ENCODE results near the gene GATA2.

GATA2 gene

DNA sequence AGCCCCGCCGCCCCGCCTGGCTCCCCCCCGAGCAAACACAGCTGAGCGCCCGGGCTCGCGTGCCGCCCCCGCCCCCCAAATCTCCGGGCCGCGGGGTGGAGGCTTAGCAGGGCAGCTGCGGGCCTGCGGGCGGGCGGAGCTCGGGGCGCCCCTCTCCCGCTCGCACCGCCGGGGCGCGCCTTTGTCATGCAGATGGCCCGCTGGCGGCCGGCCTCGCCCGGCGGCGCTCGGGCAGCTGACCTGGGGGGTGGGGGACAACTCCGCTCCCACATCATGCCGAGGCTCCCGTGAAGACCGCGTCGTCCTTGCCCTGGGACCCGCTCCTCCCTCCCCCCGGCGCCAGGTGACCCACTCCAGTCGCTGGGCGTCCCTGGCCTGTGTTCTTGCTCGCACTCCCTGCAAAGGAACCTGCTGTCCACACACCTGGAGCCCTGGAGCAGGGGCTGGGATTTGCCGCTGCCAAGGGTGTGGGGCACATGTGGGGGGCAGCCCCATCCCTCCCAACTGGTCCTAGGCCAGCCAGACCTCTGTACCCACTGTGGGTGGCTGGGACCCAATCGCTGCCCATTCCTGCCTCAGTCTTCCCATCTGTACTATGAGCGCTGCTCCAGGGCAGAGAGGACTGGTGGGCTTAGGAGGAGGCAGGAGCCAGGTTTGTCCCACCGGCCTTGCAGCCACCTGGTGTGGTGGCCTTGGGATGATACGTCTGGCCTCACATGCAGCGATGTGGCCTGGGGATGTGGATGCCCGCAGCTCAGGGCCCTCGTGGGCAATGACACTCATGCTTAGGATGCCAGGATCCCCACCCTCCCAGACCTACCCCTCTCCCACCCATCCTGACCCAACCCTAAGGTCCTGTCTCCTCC lies 59.8 kb downstream of the GATA2 start:
- no peak for DNase-seq (ENCODE audit: low spot score)

DNA sequence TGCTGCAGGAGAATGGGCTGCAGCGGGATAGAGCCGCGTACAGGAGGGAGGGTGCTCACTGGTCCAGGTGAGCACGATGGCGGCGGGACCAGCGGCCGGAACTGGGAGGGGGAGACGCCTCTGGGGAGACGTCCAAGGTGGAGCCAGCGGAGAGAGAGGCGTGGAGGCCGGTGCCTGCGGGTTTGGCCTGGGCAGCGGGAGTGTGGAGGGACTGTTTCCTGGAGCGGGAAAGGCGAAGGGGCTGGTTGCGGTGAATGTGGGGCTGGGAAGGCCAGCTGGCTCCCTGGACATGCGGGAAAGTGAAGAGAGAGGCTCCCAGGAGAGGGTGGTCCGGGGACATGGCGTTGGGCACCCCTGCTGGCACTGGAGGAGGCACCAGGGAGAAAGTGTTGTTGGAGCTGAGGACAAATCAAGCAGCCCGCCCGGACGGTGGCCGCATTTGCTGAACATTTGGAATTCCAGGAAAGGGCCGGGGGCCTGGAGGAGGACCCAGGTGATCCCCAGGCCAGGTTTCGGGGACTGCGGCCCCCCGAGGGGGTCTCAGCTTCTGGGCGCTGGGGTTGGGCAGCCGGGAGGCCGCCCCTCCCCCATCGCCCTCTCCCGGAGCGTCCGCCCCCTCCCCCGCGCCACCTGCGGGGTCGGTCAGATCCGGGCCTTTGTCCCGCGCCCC lies 60.6 kb downstream of the GATA2 start:
- no peak for DNase-seq (ENCODE audit: low spot score)

DNA sequence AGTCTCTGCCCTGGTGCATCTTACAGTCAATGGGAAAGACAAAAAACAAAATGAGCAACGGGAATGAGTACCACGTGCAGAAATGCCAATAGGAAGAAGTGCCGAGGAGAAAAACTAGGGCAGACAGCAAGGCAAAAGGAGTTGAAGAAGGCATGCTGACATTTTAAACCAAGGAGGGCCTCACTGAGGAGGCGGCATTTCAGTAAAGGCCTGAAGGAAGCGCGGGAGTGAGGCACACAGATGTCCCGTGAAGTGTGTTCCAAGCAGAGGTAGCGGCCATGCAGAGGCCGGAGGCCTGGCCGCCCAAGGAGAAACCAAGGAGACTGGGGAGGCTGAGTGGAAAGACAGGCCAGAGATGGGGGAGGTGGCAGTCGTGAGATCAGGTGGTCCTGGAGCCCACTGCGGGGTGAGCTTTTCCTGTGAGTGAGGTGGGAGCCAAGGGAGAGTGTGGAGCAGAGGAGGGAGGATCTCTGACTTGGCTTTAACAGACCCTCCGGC lies 61.1 kb downstream of the GATA2 start:
- no peak for DNase-seq (ENCODE audit: low spot score)

DNA sequence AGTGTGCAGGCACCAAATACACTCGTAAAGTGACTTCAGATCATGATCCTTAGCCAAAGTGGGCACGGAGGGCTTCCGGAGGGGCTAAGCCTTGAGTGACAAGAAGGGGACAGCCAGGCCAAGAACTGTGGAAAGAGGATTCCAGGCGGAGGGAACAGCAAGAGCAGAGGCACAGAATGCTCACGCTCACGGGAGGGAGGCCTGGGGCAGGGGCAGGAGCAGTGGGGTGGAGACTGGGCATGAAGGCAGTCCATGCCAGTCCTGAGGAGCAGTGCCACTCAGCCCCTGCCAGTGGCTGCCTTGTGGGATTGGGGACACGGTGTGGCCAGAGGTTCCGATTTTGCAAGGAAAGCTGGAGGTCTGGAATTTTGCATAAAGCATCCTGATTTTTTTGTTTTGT lies 62.3 kb downstream of the GATA2 start:
- DNase-seq (ENCODE audit: low spot score) = no peak

DNA sequence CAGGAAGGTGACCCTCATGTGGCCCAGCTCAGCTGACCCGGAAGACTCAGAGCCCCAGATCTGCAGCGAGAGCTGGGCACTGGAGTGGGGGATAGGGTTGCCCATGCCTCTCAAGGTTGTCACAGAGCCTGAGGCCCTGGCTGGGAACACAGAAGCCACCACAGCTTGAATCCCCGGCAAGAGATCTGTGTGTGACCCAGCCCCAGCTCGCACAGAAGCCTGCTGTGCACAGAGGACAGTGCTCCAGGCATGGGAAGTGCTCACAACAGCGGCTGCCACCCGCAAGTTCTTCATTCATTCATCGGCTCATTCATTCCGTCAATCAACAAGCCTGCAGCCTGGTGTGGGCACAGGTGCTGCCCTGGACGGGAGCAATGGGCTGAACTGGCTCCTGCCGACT lies 62.7 kb downstream of the GATA2 start:
- no peak for DNase-seq (ENCODE audit: low spot score)

DNA sequence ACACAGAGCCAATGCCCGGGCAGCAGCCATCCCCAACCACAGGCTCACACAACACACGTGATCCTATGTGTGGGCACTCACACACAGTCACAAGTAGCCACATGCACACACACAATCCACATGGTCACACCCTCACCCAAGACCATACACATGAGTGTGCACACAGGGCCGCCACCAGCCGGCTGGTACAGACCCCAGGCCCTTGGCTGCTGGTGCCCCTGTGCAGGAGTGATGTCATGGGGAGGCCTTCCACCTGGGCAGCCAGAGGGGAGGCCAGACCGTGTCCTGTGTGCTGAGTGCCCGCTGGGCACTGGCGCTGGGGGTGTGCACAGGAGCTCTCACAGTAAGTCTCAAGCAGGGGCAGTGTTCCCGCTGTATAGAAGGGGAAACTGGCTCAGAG lies 63.2 kb downstream of the GATA2 start:
- no peak for DNase-seq (ENCODE audit: low spot score)
